ENCODE measurements around the gene NRIP1. TPM values are rescaled to one million over a fixed set of nuclear protein-coding genes. Genes with fewer than 3 reads are reported as not detected.
A peak's percentile ranks its signal among the peaks of the same experiment; 100 is the strongest.

Gene NRIP1
- total RNA-seq, 1 donor from 2014 or later: 11.4 TPM

GRCh38 chr21:15006594-15007230 is 58.1 kb downstream of the NRIP1 start:
- no peaks in the 10 kb centered on the region for H3K9me3 Mint-ChIP-seq
- H3K27me3 Mint-ChIP-seq (ENCODE audit: insufficient read depth): no peaks in the 10 kb centered on the region
- intact Hi-C loops (cut with micrococcal nuclease): no loop called here
- H3K4me1 Mint-ChIP-seq (ENCODE audit: low read depth): peaks cover 41% of the 10 kb centered on the region
- no peak overlapping the region for H3K4me3 Mint-ChIP-seq
- no peak overlapping the region for H3K27ac Mint-ChIP-seq
- peaks cover 10% of the 10 kb centered on the region for H3K36me3 Mint-ChIP-seq (ENCODE audit: low read depth)
- DNase-seq (ENCODE audit: low spot score): no peak

- peak; percentile 9 for DNase-seq (ENCODE audit: low spot score)
- Mint-ChIP-seq H3K27me3 (ENCODE audit: insufficient read depth) (no peaks in the 10 kb centered on the region), H3K27ac (peak overlapping the region; percentile 59), H3K9me3 (no peaks in the 10 kb centered on the region), H3K36me3 (ENCODE audit: low read depth) (peaks cover 10% of the 10 kb centered on the region), H3K4me1 (ENCODE audit: low read depth) (peaks cover 47% of the 10 kb centered on the region), H3K4me3 (peak overlapping the region; percentile 66)
- intact Hi-C loops (cut with micrococcal nuclease): no loop called here
Measured at GRCh38 chr21:15005391-15005790, 59.4 kb downstream of the NRIP1 start.

- DNase-seq (ENCODE audit: low spot score): no peak
- peaks cover 48% of the 10 kb centered on the region for H3K4me1 Mint-ChIP-seq (ENCODE audit: low read depth)
- H3K27ac Mint-ChIP-seq: peak overlapping the region; percentile 59
- peaks cover 10% of the 10 kb centered on the region for H3K36me3 Mint-ChIP-seq (ENCODE audit: low read depth)
- no peaks in the 10 kb centered on the region for H3K27me3 Mint-ChIP-seq (ENCODE audit: insufficient read depth)
- H3K4me3 Mint-ChIP-seq: peak overlapping the region; percentile 66
- H3K9me3 Mint-ChIP-seq: no peaks in the 10 kb centered on the region
- intact Hi-C loops (cut with micrococcal nuclease): loop anchor here (5.0 kb wide), 1 partner anchor 57 kb away; the partner anchor contains the start of gene NRIP1
Measured at GRCh38 chr21:15004721-15005370, 60.0 kb downstream of the NRIP1 start.

GRCh38 chr21:15003463-15004135 is 61.2 kb downstream of the NRIP1 start:
- DNase-seq (ENCODE audit: low spot score): no peak
- no peaks in the 10 kb centered on the region for H3K9me3 Mint-ChIP-seq
- no peak overlapping the region for H3K27ac Mint-ChIP-seq
- intact Hi-C loops (cut with micrococcal nuclease): loop anchor here (5.0 kb wide), 1 partner anchor 59 kb away; the partner anchor contains the start of gene NRIP1
- H3K36me3 Mint-ChIP-seq (ENCODE audit: low read depth): peaks cover 10% of the 10 kb centered on the region
- H3K27me3 Mint-ChIP-seq (ENCODE audit: insufficient read depth): no peaks in the 10 kb centered on the region
- H3K4me3 Mint-ChIP-seq: no peak overlapping the region
- peaks cover 51% of the 10 kb centered on the region for H3K4me1 Mint-ChIP-seq (ENCODE audit: low read depth)

GRCh38 chr21:15001857-15002606 is 62.8 kb downstream of the NRIP1 start:
- no peak overlapping the region for H3K4me3 Mint-ChIP-seq
- no peak for DNase-seq (ENCODE audit: low spot score)
- H3K36me3 Mint-ChIP-seq (ENCODE audit: low read depth): peaks cover 5% of the 10 kb centered on the region
- intact Hi-C loops (cut with micrococcal nuclease): loop anchor here (5.0 kb wide), 1 partner anchor 60 kb away; the partner anchor contains the start of gene NRIP1
- peaks cover 51% of the 10 kb centered on the region for H3K4me1 Mint-ChIP-seq (ENCODE audit: low read depth)
- H3K27me3 Mint-ChIP-seq (ENCODE audit: insufficient read depth): no peaks in the 10 kb centered on the region
- H3K9me3 Mint-ChIP-seq: no peaks in the 10 kb centered on the region
- H3K27ac Mint-ChIP-seq: no peak overlapping the region

- DNase-seq (ENCODE audit: low spot score): no peak
- Mint-ChIP-seq H3K27me3 (ENCODE audit: insufficient read depth) (no peaks in the 10 kb centered on the region), H3K4me3 (no peak overlapping the region), H3K4me1 (ENCODE audit: low read depth) (peaks cover 43% of the 10 kb centered on the region), H3K36me3 (ENCODE audit: low read depth) (peaks cover 2% of the 10 kb centered on the region), H3K9me3 (no peaks in the 10 kb centered on the region), H3K27ac (no peak overlapping the region)
- intact Hi-C loops (cut with micrococcal nuclease): loop anchor here (5.0 kb wide), 1 partner anchor 61 kb away; the partner anchor contains the start of gene NRIP1
Measured at GRCh38 chr21:15001113-15001512, 63.7 kb downstream of the NRIP1 start.

GRCh38 chr21:15000081-15000480 is 64.7 kb downstream of the NRIP1 start:
- no peak for DNase-seq (ENCODE audit: low spot score)
- Mint-ChIP-seq H3K27me3 (ENCODE audit: insufficient read depth) (no peaks in the 10 kb centered on the region), H3K36me3 (ENCODE audit: low read depth) (peaks cover 2% of the 10 kb centered on the region), H3K4me3 (no peak overlapping the region), H3K4me1 (ENCODE audit: low read depth) (peaks cover 34% of the 10 kb centered on the region), H3K27ac (no peak overlapping the region), H3K9me3 (no peaks in the 10 kb centered on the region)
- intact Hi-C loops (cut with micrococcal nuclease): loop anchor here (5.0 kb wide), 1 partner anchor 62 kb away; the partner anchor contains the start of gene NRIP1

- Mint-ChIP-seq H3K36me3 (ENCODE audit: low read depth) (no peaks in the 10 kb centered on the region), H3K27me3 (ENCODE audit: insufficient read depth) (no peaks in the 10 kb centered on the region), H3K4me3 (no peak overlapping the region), H3K27ac (no peak overlapping the region), H3K4me1 (ENCODE audit: low read depth) (peaks cover 21% of the 10 kb centered on the region), H3K9me3 (no peaks in the 10 kb centered on the region)
- intact Hi-C loops (cut with micrococcal nuclease): no loop called here
- DNase-seq (ENCODE audit: low spot score): no peak
Measured at GRCh38 chr21:14998784-14999183, 66.0 kb downstream of the NRIP1 start.

GRCh38 chr21:14998336-14998735 is 66.5 kb downstream of the NRIP1 start:
- Mint-ChIP-seq H3K27me3 (ENCODE audit: insufficient read depth) (no peaks in the 10 kb centered on the region), H3K27ac (no peak overlapping the region), H3K36me3 (ENCODE audit: low read depth) (no peaks in the 10 kb centered on the region), H3K4me3 (no peak overlapping the region), H3K9me3 (no peaks in the 10 kb centered on the region), H3K4me1 (ENCODE audit: low read depth) (peaks cover 17% of the 10 kb centered on the region)
- intact Hi-C loops (cut with micrococcal nuclease): no loop called here
- no peak for DNase-seq (ENCODE audit: low spot score)

GRCh38 chr21:14995695-14996490 is 68.9 kb downstream of the NRIP1 start:
- H3K4me3 Mint-ChIP-seq: no peak overlapping the region
- no peaks in the 10 kb centered on the region for H3K27me3 Mint-ChIP-seq (ENCODE audit: insufficient read depth)

GRCh38 chr21:14995226-14995625 is 69.6 kb downstream of the NRIP1 start:
- no peaks in the 10 kb centered on the region for H3K9me3 Mint-ChIP-seq
- no peak overlapping the region for H3K4me3 Mint-ChIP-seq
- peak overlapping the region; percentile 8 for H3K27ac Mint-ChIP-seq
- intact Hi-C loops (cut with micrococcal nuclease): no loop called here
- peaks cover 7% of the 10 kb centered on the region for H3K36me3 Mint-ChIP-seq (ENCODE audit: low read depth)
- no peak for DNase-seq (ENCODE audit: low spot score)
- no peaks in the 10 kb centered on the region for H3K27me3 Mint-ChIP-seq (ENCODE audit: insufficient read depth)
- peaks cover 8% of the 10 kb centered on the region for H3K4me1 Mint-ChIP-seq (ENCODE audit: low read depth)

More at GRCh38 chr21:14995695-14996490, 68.9 kb downstream of the NRIP1 start:
- peaks cover 3% of the 10 kb centered on the region for H3K36me3 Mint-ChIP-seq (ENCODE audit: low read depth)
- intact Hi-C loops (cut with micrococcal nuclease): no loop called here
- DNase-seq (ENCODE audit: low spot score): no peak
- peaks cover 4% of the 10 kb centered on the region for H3K4me1 Mint-ChIP-seq (ENCODE audit: low read depth)
- H3K9me3 Mint-ChIP-seq: no peaks in the 10 kb centered on the region
- no peak overlapping the region for H3K27ac Mint-ChIP-seq

- no peak overlapping the region for H3K4me3 Mint-ChIP-seq
- no peak for DNase-seq (ENCODE audit: low spot score)
- no peaks in the 10 kb centered on the region for H3K27me3 Mint-ChIP-seq (ENCODE audit: insufficient read depth)
- peaks cover 7% of the 10 kb centered on the region for H3K36me3 Mint-ChIP-seq (ENCODE audit: low read depth)
- intact Hi-C loops (cut with micrococcal nuclease): no loop called here
- peak overlapping the region; percentile 47 for H3K27ac Mint-ChIP-seq
- H3K4me1 Mint-ChIP-seq (ENCODE audit: low read depth): peaks cover 8% of the 10 kb centered on the region
- no peaks in the 10 kb centered on the region for H3K9me3 Mint-ChIP-seq
Measured at GRCh38 chr21:14993115-14993514, 71.7 kb downstream of the NRIP1 start.

Measured in activated T-helper 1 cell treated with anti-CD3 and anti-CD28 coated beads, Interleukin-12 subunit alpha, Interleukin-12 subunit beta, Interleukin-2, Interleukin-4 antibody, amounts not matched to agents 30 ng/mL and 10 ng/mL and 1 ng/mL, durations not matched to agents 14 hours and 24 hours and 36 hours (primary cell).